ENCODE data around the gene ARID1B. TPM values are rescaled to one million over a fixed set of nuclear protein-coding genes. Genes with fewer than 3 reads are reported as not detected.

Gene ARID1B
- total and polyA plus RNA-seq, 9 of the 15 experiments (the other 6 are each of a cell fraction or from before 2014, with no cell fraction given), result 12.5 to 50.5 (median 25.8) TPM

- TF ChIP-seq ZNF699 (CRISPR knock-in tag; IDR thresholded peaks at IDR 0.05; ENCODE audit: insufficient replicate concordance) (no peak), TBL1XR1 (IDR thresholded peaks at IDR 0.05; ENCODE audit: low read length in 2 of 2) (no peak), MNT (conservative IDR thresholded peaks at IDR 0.05) (0 out of 4 replicates have a peak, but pooled peaks of 1 of the 2 experiments have one; percentile 12), TARDBP (IDR thresholded peaks at IDR 0.05) (no peak), GTF2F1 (IDR thresholded peaks at IDR 0.05; ENCODE audit: low read depth, low read length) (no peak), USF2 (CRISPR knock-in tag; IDR thresholded peaks at IDR 0.05) (peak; percentile 71), MXI1 (IDR thresholded peaks at IDR 0.05; ENCODE audit: low read depth, low read length) (no peak), BHLHE40 (IDR thresholded peaks at IDR 0.05; ENCODE audit: low read length) (no peak), IRF2 (CRISPR knock-in tag; IDR thresholded peaks at IDR 0.05) (no peak), ZNF518B (CRISPR knock-in tag; IDR thresholded peaks at IDR 0.05) (no peak), TFE3 (CRISPR knock-in tag; IDR thresholded peaks at IDR 0.05) (peak; percentile 38)
Observed at GRCh38 chr6:156808287-156808686, 31.1 kb downstream of the ARID1B start (continued).
